Mesodermal cell (in vitro differentiated cells): ENCODE results near the gene TSPOAP1.

Experiments used
- H3K27ac ChIP-seq: 2 replicates; pipeline ENCODE4 v1.7.0; 2013; ENCODE audit warnings: mild to moderate bottlenecking, low read depth, low read length, moderate library complexity; ENCODE audit not compliant: severe bottlenecking
- H3K36me3 ChIP-seq: 2 replicates; pipeline ENCODE4 v1.7.1; 2013; ENCODE audit warnings: mild to moderate bottlenecking, low read length, moderate library complexity; ENCODE audit not compliant: control insufficient read depth, insufficient read depth
- H3K4me1 ChIP-seq: one replicate; pipeline ENCODE4 v1.7.1; 2013; ENCODE audit warnings: mild to moderate bottlenecking, low read length; ENCODE audit not compliant: insufficient read depth, control insufficient read depth, poor library complexity, severe bottlenecking
- H3K4me3 ChIP-seq: 2 replicates; pipeline ENCODE4 v1.7.0; 2013; ENCODE audit warnings: low read length, control low read depth, mild to moderate bottlenecking; ENCODE audit not compliant: insufficient read depth, poor library complexity, severe bottlenecking; ENCODE audit errors: extremely low read depth
- H3K9me3 ChIP-seq: 2 replicates; pipeline ENCODE4 v1.7.1; 2013; ENCODE audit warnings: mild to moderate bottlenecking, low read length, moderate library complexity; ENCODE audit not compliant: control insufficient read depth
- WGBS, 2 experiments: methylation state at CpG; one replicate each; pipeline ENCODE4 v1.1.5; 2013; ENCODE audit warnings: missing lambda C conversion rate in 2 of 2; ENCODE audit not compliant: insufficient coverage in 2 of 2; 5-methylcytosine and 5-hydroxymethylcytosine counted together

Gene TSPOAP1

DNA sequence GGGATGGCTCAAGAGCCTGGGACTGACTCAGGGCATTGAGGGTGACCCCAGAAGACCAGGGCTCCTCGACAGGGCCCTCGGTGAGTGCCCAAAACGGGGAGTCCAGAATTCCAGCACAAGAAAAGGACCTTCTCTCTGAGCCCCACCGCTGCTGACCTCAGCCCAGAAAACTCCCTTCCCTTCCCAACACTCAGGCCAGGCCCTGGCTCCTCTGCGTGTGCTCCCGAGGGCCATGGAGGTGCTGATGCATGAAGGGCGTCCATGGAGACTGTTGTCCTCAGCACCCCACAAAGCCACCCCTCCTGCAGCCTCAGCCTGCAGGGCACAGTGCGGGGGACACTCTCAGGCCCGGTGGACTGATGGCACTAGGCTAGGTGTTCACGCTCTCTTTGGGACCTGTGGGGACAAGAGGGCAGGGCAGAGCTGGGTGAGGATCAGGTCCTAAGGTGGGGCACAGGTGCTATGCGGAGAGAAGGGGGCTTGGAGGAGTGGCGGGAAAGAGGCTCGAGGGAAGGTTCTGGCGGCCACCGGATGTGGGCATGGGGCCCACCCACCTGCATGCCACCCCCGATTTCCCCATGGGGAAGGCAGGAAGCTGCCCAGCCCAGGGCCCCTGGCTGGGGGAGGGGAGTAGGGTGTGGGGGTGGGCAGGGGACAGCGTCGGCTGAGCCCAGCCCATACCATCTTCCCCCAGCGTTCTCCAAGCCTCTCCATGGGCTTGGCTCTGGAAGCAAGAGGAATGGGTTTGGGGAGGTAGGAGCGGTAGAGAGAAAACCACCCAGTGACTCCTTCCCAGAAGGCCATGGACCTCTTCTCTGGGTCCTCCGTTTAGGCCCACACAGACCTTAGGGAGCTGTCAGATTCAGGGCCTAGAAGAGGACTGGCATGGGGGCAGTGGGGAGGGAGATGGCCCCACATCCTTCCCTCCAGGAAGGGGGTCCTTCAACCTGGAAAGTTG is 4.5 kb upstream of the TSPOAP1 start:
- H3K36me3 ChIP-seq = no peaks in the 10 kb centered on the region
- no peak overlapping the region for H3K4me3 ChIP-seq
- peaks cover 41% of the 10 kb centered on the region for H3K4me1 ChIP-seq
- WGBS, 2 experiments = 95 to 96% methylated on average over 14 of the region's 21 CpGs
- H3K9me3 ChIP-seq = no peaks in the 10 kb centered on the region
- no peak overlapping the region for H3K27ac ChIP-seq

DNA sequence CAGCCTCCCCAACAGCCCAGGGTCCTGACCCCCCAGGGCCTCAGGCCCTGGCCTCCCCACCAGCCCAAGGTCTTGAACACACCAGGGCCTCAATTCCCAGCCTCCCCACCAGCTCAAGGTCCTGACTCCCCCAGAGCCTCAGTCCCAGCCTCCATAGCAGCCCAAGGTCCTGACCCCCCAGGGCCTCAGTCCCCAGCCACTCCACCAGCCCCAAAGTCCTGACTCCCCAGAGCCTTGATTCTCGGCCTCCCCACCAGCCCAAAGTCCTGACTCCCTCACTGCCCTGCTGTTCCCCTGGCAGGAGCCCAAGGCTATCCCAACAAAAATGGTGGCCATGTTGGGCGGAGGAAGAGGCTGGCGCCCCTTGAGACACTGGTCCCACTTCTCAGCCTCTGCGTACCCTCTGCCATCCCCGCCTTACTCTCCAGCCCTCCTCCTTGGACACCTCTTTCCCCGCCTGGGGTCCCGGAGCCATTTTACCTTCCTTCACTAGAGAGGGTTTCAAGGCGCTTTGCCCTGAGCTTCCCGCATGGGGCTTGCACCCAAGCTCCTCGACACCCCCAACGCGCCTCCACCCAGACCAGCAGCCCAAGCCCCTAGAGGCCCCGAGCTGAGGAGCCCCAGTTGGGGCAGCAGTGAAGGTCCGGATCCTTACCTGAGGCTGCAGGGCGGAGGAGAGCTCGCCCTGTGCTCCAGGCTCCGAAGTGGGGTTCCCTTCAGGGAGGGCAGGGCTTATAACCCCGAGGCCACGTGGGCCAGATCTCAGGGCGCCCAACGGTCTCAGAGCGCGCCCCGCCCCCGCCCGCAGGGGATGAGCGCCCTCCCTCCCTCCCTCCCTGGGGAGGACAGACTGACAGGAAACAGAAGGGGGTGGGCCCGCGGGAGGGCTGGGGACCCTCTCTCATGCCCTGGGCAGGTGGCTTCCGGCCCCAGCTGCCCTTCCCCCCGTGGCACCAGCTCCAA is 3.5 kb upstream of the TSPOAP1 start:
- H3K27ac ChIP-seq = no peak overlapping the region
- H3K4me1 ChIP-seq = peaks cover 31% of the 10 kb centered on the region
- no peaks in the 10 kb centered on the region for H3K36me3 ChIP-seq
- no peaks in the 10 kb centered on the region for H3K9me3 ChIP-seq
- no peak overlapping the region for H3K4me3 ChIP-seq
- WGBS, 2 experiments = 93 to 96% methylated on average over 24 to 29 of the region's 31 CpGs

DNA sequence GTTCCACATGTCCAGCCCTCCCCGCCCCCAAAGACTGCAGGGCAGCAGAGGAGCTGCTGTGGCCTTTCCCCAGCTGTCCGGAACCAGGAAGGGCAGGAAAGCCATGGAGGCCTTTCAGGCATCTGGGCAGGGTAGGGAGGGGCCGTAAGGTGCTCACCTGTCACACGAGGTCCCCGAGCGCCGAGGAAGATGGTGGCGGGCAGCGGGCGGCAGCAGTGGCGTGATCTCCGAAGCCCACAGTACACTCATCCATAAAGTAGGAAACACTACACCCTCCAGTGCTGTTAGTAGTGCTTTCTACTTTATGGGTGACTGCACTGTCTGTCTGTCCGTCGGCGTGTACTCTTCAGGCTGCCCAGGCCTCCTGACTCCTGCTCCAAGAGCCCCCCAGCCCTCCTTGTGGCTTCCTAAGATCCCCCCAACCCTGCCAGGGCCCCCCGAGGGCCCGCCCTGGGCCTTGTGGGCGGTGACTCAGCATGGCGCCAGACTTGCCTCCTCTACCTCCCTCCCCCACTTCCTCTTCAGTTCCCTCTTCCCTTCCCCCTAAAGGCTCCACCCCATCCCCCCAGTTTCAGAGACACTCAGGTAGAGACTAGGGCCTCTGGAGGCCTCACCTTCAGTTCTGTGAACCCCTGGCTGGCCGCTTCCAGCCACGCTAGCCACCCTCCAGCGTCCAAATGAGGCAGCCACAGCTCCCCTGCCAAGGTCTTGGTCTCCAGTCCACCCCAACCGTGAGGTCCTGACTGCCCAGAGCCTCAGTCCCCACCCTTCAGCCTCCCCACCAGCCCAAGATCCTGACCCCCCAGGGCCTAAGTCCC is 2.6 kb upstream of the TSPOAP1 start:
- no peaks in the 10 kb centered on the region for H3K36me3 ChIP-seq
- peaks cover 22% of the 10 kb centered on the region for H3K4me1 ChIP-seq
- no peak overlapping the region for H3K27ac ChIP-seq
- no peak overlapping the region for H3K4me3 ChIP-seq
- 90 to 95% methylated on average over 10 to 20 of the region's 23 CpGs for WGBS, 2 experiments
- no peaks in the 10 kb centered on the region for H3K9me3 ChIP-seq

DNA sequence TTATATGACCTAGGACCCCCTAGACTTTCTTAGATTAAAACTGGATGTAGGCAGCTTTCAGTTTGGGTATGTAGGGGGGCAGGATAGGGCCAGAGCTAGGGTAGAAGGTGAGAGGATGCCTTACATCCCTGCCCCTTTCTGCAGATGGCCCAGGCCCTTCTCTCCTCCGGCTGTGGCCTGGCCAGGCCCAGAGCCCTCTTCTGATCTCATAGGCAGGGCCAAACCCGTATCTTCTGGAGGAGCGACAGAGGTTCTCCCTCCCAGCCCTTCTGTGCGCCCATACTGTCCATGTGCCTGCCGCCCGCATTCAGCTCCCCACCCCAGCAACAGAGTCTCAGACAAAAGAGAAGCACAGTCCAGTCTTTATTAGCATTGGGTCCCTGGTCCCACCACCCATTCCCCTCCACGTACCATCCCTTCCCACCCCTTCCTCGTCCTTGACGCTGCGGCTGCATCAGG is 2.0 kb upstream of the TSPOAP1 start:
- Histone ChIP-seq H3K4me3 (no peak overlapping the region), H3K27ac (no peak overlapping the region), H3K36me3 (no peaks in the 10 kb centered on the region), H3K9me3 (no peaks in the 10 kb centered on the region), H3K4me1 (peaks cover 16% of the 10 kb centered on the region)
- 97 to 98% methylated on average over 6 to 9 of the region's 10 CpGs for WGBS, 2 experiments

DNA sequence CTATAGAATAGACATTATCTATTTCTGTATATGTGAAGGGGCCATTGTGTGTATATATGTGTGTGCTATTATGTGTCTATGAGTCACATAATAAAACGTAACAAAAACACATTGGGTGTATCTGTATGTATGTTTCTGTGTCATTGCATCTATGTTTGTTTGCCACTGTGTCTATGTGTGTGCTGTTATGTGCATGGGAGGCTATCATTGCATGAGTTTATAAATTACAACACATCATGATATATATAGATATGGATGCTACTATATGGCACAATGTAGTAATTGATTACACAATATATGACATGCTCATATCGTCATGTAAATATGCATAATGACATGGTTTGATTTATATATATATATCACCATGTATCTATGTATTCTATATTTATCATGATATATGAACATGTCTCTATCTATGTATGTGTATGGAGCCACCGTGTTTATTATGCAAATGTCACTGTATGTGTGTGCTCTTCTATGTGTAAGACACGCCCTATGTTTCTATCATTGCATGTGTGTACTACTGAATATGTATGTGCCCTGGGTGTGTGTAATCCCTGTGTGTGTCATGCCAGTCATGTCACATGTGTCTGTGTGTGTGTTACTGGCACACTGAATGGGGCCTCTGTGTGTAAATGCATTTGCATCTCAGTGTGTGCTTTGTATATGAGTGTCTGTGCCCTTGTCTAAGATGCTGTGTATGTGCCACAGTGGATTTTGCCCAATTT is 1.4 kb upstream of the TSPOAP1 start:
- Histone ChIP-seq H3K36me3 (no peaks in the 10 kb centered on the region), H3K4me1 (peaks cover 10% of the 10 kb centered on the region), H3K4me3 (no peak overlapping the region), H3K9me3 (no peaks in the 10 kb centered on the region), H3K27ac (no peak overlapping the region)
- WGBS, 2 experiments = 100% methylated on average over 1 of the region's 4 CpGs; no CpG with 5 or more reads in 1 of the 2 experiments

DNA sequence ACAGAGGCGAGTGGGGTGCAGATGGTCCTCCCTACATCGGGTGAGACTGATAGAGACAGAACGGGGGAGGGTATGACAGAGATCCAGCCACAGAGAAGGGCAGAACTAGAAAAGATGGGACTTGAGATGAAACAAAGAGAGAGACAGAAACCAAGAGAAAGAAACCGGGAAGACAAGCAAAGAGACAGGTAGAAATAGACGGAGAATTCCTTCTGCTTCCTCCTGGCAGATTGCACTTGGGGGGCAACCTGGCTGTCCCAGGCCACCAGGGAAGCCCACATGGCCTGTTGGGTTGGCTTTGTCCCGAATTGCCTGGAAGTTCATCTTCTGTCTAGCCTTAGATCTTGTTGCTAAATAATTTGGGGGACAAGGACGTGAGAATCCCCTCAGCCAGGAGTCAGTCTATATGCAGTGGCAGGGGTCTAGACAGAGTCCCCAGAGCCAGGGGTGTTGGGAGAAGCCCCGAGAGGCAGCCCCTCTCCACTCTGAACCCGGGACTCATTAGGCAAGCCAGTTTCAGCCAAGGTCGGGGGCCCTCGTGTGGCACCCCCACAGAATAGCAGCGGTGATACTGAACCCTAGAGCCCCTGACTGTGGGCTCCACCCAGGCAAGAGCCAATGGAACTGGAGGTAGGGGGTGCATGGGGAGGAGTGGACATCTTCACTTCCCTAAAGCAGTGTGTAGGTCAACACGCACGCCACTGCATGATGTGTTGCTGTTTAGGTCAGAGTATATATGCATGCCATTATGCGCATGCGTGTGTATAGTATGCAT is 627 bp upstream of the TSPOAP1 start:
- Histone ChIP-seq H3K27ac (no peak overlapping the region), H3K9me3 (no peaks in the 10 kb centered on the region), H3K4me1 (peaks cover 7% of the 10 kb centered on the region), H3K4me3 (no peak overlapping the region), H3K36me3 (no peaks in the 10 kb centered on the region)
- 67 to 80% methylated on average over 5 to 13 of the region's 16 CpGs for WGBS, 2 experiments

DNA sequence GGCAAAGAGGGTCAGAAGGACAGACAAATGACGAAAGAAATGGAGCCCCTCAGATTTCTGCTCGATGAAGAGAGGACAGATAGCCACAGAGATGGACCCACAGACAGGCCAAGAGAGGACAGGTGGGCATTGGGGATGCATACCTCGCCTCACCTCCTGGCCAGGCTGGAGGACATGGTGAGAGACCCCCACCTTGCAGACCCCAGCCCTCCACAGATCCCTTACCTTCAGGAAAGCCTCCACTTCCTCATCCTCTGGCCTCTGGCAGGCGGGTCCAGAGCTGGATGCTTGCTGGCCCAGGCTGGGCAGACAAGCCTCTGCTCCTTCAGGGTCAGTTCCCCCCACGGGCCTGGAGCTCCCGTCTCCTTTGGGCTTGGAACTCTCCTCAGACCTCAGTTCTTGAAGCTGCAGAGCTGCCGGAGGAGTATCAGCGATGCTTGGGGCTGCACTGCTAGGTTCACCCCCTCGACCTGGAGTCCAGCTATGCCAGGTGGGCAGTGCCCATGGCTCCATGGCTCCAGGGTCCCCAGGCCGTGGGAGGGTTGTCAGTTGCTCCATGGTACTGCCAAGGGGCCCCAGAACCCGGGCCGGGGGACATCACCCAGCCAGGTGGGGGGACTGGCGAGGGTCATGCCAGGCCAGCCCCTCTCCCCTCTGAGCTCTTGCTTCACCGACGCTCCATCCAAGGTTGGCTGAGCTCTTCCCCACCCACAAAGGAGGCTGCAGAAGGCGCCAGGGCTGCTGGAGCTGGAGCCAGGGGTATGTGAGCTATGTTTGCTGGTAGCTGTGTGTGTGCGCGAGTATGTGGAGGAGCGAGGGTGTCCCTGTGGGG is 1.0 kb downstream of the TSPOAP1 start:
- Histone ChIP-seq H3K4me3 (no peak overlapping the region), H3K27ac (no peak overlapping the region), H3K4me1 (peaks cover 7% of the 10 kb centered on the region), H3K9me3 (no peaks in the 10 kb centered on the region), H3K36me3 (no peaks in the 10 kb centered on the region)
- WGBS, 2 experiments = 91 to 94% methylated on average over 15 of the region's 19 CpGs

DNA sequence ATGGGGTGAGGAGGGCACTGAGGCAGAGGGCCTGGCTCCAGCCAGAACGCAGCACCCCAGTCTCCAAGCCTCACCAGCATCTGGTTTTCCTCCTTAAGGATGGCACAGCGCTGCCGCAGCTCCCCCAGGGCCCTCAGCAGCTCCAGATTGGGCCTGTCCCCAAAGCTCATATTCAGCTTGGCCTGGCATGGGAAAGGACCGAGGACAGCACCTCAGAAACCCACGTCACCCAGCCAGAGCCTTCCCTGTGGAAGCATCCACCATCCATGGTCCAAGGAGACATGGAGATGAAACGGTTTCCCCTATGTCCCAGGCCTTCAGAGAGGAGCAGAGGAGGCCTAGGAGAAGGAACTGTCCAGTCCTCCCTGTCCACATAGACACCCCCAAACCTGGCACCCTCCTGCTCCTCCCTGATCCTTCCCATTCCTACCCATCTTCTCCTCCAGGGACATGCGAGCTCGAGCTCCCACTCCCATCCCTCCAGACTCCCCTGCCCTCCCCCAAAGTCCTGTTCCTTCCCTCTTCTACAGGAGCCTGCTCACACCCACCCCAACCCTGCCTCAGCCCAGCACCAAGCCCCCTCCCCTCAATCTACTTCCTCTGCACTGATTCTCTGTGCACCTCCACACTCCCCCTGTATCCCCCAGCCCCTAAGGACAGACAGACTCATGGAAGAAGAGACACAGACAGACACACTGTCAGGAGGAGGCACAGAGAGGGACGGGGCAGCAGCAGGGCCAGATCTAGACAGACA is 1.8 kb downstream of the TSPOAP1 start:
- no peak overlapping the region for H3K4me3 ChIP-seq
- no peak overlapping the region for H3K27ac ChIP-seq
- H3K36me3 ChIP-seq = no peaks in the 10 kb centered on the region
- no peaks in the 10 kb centered on the region for H3K9me3 ChIP-seq
- peaks cover 6% of the 10 kb centered on the region for H3K4me1 ChIP-seq
- 88 to 93% methylated on average over 7 to 9 of the region's 9 CpGs for WGBS, 2 experiments
